Panc1 (cell line): ENCODE results near the gene C1RL.

Experiments used
- POLR2AphosphoS5 ChIP-seq: IDR thresholded peaks from 2 replicates; pipeline ENCODE4 v1.6.1; 2012; ENCODE audit warnings: mild to moderate bottlenecking, low read depth, low read length, moderate library complexity
- SIN3A ChIP-seq: IDR thresholded peaks from 2 replicates; pipeline ENCODE4 v1.6.1; 2012; ENCODE audit warnings: low read depth, mild to moderate bottlenecking, low read length, moderate library complexity, borderline replicate concordance; ENCODE audit not compliant: insufficient read depth
- TF ChIP-seq, protein P1 (sequence below), 2 experiments: IDR thresholded peaks; 2 replicates each; pipeline ENCODE4 v1.6.1; 2011 to 2012; ENCODE audit warnings: low read depth in 2 of 2, control low read depth in 1 of 2, low read length in 1 of 2, mild to moderate bottlenecking in 1 of 2, moderate library complexity in 1 of 2; ENCODE audit not compliant: insufficient read depth in 1 of 2
- TF ChIP-seq, protein P2 (sequence below): fragments of 450-650 bp; IDR thresholded peaks from 2 replicates; pipeline ENCODE4 v1.5.1; 2017; ENCODE audit warnings: mild to moderate bottlenecking

DNA sequence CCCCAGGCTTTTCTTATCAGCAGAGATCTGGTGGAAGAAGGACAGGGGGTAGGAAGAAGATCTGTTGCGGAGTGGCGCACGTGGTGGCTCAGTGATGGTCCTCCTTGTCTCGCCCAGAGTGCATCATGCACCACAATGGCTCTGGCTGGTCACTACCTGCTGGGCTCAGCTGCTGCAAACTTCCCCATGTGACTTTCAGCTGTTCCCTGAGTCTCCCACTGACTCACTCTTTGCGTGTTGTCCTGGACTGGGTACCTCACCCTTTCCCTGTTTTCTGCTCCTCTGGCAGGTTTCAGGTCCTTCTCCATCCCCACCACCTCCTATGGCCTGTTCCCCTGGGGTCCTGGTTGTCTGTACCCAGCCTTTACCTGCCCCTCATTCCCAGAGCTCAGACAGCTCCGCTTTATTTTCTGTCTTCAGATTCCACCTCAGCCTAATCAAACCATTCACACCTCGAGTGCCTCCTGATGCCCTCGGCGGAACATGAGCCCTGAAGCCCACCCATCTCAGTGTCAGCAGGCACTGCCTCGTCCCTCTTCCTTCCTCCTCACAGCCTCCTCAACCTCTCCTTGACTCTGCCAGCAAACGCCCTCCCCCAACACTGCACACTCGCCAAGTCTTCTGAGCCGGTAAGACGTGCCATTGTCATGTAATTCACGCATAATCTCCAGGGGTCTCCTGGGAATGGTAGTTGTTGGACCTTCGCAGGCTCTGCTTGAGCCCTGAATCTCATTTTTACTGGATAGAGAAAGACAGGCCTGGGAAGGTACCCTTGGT, 18.6 kb downstream of the C1RL start:
- TF ChIP-seq, protein P1, sequence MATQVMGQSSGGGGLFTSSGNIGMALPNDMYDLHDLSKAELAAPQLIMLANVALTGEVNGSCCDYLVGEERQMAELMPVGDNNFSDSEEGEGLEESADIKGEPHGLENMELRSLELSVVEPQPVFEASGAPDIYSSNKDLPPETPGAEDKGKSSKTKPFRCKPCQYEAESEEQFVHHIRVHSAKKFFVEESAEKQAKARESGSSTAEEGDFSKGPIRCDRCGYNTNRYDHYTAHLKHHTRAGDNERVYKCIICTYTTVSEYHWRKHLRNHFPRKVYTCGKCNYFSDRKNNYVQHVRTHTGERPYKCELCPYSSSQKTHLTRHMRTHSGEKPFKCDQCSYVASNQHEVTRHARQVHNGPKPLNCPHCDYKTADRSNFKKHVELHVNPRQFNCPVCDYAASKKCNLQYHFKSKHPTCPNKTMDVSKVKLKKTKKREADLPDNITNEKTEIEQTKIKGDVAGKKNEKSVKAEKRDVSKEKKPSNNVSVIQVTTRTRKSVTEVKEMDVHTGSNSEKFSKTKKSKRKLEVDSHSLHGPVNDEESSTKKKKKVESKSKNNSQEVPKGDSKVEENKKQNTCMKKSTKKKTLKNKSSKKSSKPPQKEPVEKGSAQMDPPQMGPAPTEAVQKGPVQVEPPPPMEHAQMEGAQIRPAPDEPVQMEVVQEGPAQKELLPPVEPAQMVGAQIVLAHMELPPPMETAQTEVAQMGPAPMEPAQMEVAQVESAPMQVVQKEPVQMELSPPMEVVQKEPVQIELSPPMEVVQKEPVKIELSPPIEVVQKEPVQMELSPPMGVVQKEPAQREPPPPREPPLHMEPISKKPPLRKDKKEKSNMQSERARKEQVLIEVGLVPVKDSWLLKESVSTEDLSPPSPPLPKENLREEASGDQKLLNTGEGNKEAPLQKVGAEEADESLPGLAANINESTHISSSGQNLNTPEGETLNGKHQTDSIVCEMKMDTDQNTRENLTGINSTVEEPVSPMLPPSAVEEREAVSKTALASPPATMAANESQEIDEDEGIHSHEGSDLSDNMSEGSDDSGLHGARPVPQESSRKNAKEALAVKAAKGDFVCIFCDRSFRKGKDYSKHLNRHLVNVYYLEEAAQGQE (IDR thresholded peaks at IDR 0.05; ENCODE audit: insufficient read depth in 1 of 2, low read depth in 2 of 2, low read length in 1 of 2) = no peak
- TF ChIP-seq, protein P2, sequence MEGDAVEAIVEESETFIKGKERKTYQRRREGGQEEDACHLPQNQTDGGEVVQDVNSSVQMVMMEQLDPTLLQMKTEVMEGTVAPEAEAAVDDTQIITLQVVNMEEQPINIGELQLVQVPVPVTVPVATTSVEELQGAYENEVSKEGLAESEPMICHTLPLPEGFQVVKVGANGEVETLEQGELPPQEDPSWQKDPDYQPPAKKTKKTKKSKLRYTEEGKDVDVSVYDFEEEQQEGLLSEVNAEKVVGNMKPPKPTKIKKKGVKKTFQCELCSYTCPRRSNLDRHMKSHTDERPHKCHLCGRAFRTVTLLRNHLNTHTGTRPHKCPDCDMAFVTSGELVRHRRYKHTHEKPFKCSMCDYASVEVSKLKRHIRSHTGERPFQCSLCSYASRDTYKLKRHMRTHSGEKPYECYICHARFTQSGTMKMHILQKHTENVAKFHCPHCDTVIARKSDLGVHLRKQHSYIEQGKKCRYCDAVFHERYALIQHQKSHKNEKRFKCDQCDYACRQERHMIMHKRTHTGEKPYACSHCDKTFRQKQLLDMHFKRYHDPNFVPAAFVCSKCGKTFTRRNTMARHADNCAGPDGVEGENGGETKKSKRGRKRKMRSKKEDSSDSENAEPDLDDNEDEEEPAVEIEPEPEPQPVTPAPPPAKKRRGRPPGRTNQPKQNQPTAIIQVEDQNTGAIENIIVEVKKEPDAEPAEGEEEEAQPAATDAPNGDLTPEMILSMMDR = no peak
- TF ChIP-seq POLR2AphosphoS5 (no peak), SIN3A (no peak)
